GM19452 (cell line): ENCODE results near the gene PCDHA5.
"Not testable (repeated sequence)": the region's sequence is repeated elsewhere in the genome, so short reads cannot be mapped to it uniquely, and the experiment has no call there.

Experiments used
- ATAC-seq: cut with Tn5 transposase; IDR thresholded peaks from one replicate; pipeline ENCODE4 v1.9.1; 2021; ENCODE audit not compliant: unreplicated experiment

PCDHA5 gene

DNA sequence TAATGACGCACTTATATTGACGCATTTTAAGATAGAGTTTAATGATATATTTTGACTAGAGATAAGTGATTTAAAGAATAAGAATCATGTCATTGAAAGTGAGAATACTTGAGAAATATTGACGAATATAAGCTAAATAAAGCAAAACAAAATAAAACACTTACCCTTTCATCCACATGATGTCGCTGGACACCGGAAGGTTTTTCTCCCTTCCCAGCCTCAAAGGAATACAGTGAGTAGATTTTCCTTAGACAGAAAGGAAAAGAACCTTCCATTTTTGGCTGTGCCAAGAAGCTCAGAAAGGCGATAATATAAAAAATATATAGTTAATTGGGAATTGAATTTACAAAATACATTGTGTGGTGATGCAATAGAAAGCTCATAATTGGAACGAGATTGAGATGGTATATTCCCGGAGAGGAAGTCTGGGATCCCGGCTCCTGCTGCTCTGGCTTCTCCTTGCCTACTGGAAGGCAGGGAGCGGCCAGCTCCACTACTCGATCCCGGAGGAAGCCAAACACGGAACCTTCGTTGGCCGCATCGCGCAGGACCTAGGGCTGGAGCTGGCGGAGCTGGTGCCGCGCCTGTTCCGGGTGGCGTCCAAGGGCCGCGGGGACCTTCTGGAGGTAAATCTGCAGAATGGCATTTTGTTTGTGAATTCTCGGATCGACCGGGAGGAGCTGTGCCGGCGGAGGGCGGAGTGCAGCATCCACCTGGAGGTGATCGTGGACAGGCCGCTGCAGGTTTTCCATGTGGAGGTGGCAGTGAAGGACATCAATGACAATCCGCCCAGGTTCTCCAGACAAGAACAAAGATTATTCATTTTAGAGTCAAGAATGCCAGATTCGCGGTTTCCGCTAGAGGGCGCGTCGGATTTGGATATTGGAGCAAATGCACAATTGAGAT, at the start of gene PCDHA5:
Gene PCDHA5 (plus strand): TSS at position 239 of the 906 bp plus-strand sequence.
- no peak for ATAC-seq

DNA sequence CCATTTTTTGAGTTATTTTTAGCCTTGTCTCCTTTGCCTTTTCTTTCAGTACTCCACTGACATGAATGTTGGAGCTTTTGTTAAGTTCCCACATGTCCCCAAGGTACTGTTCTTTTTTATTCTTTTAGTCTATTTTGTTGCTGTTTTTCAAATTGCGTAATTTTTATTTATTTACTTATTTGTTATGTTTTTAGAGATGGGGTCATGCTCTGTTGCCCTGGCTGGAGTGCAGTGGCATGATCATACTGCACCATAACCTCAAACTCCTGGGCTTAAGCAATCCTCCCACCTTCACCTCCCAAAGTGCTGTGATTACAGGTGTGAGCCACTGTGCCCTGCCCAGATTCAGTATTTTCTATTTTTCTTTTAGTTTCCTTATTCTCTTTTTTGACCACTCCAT, 40.9 kb upstream of the PCDHA5 start:
- ATAC-seq: no peak

DNA sequence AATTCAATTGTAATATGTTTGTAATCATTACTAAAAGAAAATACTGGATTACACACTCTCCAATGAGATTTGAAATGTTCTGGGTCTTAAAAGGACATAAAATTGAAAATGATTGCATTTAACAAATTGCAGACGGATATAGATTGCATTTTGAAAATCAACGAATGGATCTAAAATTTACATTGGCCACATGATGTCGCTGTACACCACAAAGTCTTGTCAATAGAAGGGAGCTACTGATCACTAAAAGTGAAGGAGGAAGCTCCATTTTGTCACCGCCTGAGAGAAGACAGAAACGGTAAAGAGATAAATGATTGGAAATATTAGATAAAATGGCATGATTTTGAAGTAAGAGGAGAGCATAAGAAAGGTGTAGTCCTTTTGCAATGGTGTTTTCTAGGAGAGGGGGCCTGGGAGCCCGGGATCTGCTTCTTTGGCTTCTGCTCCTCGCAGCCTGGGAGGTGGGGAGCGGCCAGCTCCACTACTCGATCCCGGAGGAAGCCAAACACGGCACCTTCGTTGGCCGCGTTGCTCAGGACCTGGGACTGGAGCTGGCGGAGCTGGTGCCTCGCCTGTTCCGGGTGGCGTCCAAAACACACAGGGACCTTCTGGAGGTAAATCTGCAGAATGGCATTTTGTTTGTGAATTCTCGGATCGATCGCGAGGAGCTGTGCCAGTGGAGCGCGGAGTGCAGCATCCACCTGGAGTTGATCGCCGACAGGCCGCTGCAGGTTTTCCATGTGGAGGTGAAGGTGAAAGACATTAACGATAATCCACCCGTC, 35.3 kb upstream of the PCDHA5 start, which contains the start of gene PCDHA1:
Gene PCDHA1 (plus strand): TSS at position 236 of the 782 bp plus-strand sequence.
- no peak for ATAC-seq

DNA sequence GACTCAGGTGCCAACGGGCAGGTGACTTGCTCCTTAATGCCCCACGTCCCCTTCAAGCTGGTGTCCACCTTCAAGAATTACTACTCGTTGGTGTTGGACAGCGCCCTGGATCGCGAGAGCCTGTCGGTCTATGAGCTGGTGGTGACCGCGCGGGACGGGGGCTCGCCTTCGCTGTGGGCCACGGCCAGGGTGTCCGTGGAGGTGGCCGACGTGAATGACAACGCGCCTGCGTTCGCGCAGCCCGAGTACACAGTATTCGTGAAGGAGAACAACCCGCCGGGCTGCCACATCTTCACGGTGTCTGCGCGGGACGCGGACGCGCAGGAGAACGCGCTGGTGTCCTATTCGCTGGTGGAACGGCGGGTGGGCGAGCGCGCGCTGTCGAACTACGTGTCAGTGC, 34.0 kb upstream of the PCDHA5 start:
- not testable (repeated sequence) for ATAC-seq

DNA sequence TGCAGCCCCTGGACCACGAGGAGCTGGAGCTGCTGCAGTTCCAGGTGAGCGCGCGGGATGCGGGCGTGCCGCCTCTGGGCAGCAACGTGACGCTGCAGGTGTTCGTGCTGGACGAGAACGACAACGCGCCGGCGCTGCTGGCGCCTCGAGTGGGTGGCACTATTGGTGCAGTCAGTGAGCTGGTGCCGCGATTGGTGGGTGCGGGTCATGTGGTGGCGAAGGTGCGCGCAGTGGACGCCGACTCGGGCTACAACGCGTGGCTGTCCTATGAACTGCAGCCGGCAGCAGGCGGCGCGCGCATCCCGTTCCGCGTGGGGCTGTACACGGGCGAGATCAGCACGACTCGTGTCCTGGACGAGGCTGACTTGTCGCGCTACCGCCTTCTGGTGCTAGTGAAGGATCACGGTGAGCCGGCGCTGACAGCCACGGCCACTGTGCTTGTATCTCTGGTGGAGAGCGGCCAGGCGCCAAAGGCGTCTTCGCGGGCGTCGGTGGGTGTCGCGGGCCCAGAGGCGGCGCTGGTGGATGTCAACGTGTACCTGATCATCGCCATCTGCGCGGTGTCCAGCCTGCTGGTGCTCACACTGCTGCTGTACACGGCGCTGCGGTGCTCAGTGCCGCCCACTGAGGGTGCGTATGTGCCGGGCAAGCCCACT, 33.4 kb upstream of the PCDHA5 start:
- not testable (repeated sequence) for ATAC-seq

DNA sequence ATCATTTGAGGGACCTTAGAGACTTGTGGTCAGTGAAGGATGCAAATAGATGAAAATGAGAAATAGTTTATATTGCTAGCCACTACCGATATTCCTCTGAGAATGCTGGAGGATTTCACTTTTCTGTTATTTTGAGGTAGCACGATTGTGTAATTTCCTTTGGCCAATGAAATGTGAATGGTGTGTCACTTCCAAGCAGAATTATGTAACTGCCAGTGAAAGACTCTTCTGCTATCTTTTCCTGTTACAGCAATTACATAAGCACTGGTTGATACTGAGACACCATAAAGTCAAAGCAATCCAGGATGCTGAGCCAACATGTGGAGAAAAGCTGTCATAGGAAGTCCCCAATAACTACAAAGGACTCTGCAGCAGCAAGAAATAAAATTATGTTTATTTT, 30.3 kb upstream of the PCDHA5 start:
- no peak for ATAC-seq

DNA sequence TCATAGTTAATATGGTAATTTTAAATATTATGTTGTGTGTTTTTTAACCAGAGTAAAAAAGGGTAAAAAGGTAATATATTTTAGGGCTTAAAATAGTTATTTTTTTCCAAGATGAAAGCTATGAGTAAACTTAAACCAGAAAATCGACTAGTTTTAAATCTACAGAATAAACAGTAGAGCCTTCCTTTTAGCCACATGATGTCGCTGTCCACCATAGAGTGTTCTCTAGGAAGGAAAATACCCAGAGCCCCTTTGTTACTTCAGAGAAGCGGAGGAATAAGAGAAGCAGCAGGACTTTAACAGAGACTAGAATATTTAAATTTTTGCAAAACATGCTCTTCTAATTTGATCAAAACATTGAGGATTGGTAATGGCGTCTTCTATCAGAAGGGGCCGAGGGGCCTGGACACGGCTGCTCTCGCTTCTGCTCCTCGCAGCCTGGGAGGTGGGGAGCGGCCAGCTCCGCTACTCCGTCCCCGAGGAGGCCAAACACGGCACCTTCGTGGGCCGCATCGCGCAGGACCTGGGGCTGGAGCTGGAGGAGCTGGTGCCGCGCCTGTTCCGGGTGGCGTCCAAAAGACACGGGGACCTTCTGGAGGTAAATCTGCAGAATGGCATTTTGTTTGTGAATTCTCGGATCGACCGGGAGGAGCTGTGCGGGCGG, 26.7 kb upstream of the PCDHA5 start, which contains the start of gene PCDHA2:
Gene PCDHA2 (plus strand): TSS at position 258 of the 664 bp plus-strand sequence.
- ATAC-seq: no peak

DNA sequence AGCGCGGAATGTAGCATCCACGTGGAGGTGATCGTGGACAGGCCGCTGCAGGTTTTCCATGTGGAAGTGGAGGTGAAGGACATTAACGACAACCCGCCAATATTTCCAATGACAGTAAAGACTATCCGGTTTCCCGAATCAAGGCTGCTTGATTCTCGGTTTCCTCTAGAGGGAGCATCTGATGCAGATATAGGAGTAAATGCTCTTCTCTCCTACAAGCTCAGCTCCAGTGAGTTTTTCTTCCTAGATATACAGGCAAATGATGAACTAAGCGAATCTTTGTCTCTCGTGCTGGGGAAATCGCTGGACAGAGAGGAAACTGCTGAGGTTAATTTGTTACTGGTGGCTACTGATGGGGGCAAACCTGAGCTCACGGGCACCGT, 26.2 kb upstream of the PCDHA5 start:
- ATAC-seq: no peak

DNA sequence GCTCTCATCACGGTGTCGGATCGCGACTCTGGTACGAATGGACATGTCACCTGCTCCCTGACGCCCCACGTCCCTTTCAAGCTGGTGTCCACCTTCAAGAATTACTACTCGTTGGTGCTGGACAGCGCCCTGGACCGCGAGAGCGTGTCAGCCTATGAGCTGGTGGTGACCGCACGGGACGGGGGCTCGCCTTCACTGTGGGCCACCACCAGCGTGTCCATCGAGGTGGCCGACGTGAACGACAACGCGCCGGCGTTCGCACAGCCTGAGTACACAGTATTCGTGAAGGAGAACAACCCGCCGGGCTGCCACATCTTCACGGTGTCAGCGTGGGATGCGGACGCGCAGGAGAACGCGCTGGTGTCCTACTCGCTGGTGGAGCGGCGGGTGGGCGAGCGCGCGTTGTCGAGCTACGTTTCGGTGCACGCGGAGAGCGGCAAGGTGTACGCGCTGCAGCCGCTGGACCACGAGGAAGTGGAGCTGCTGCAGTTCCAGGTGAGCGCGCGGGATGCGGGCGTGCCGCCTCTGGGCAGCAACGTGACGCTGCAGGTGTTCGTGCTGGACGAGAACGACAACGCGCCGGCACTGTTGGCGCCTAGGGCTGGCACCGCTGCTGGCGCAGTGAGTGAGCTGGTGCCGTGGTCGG, 25.2 kb upstream of the PCDHA5 start:
- ATAC-seq: not testable (repeated sequence)

DNA sequence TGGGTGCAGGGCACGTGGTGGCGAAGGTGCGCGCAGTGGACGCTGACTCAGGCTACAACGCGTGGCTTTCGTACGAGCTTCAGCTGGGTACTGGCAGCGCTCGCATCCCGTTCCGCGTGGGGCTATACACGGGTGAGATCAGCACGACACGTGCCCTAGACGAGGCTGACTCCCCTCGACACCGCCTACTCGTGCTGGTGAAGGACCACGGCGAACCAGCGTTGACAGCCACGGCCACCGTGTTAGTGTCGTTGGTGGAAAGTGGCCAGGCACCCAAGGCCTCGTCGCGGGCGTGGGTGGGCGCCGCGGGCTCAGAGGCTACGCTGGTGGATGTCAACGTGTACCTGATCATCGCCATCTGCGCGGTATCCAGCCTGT, 24.7 kb upstream of the PCDHA5 start:
- ATAC-seq: no peak

DNA sequence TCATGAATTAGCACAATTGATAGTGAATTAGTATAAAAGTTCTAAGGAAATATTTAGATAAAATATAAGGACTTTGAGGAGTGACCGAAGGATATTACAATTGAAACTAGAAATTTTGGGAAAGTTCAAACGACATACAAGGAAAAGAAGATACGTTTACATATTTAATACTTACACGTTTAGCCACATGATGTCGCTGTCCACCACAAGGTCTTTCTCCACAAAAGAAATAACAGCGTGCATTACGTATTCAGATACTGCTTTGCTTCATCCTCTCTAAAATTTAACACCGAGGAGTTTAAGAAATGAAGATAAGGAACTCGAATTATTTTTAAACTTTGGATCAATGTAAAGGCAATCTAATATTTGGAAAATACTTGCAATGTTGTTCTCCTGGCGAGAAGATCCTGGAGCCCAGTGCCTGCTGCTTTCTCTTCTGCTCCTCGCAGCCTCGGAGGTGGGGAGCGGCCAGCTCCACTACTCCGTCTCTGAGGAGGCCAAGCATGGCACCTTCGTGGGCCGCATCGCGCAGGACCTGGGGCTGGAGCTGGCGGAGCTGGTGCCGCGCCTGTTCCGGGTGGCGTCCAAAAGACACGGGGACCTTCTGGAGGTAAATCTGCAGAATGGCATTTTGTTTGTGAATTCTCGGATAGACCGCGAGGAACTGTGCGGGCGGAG, 20.5 kb upstream of the PCDHA5 start, which contains the start of gene PCDHA3:
Gene PCDHA3 (plus strand): TSS at position 242 of the 678 bp plus-strand sequence.
- ATAC-seq: no peak

DNA sequence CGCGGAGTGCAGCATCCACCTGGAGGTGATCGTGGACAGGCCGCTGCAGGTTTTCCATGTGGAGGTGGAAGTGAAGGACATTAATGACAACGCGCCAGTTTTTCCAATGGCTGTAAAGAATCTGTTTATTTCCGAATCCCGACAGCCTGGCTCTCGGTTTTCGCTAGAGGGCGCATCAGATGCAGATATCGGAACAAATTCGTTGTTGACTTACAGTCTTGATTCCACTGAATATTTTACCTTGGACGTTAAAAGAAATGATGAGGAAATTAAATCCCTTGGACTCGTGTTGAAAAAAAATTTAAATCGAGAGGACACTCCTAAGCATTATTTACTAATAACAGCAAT, 19.9 kb upstream of the PCDHA5 start:
- ATAC-seq: no peak

DNA sequence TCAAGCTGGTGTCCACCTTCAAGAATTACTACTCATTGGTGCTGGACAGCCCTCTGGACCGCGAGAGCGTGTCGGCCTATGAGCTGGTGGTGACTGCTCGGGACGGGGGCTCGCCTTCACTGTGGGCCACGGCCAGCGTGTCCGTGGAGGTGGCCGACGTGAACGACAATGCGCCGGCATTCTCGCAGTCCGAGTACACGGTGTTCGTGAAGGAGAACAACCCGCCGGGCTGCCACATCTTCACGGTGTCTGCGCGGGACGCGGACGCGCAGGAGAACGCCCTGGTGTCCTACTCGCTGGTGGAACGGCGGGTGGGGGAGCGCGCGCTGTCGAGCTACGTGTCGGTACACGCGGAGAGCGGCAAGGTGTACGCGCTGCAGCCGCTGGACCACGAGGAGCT, 19.0 kb upstream of the PCDHA5 start:
- ATAC-seq: not testable (repeated sequence)

DNA sequence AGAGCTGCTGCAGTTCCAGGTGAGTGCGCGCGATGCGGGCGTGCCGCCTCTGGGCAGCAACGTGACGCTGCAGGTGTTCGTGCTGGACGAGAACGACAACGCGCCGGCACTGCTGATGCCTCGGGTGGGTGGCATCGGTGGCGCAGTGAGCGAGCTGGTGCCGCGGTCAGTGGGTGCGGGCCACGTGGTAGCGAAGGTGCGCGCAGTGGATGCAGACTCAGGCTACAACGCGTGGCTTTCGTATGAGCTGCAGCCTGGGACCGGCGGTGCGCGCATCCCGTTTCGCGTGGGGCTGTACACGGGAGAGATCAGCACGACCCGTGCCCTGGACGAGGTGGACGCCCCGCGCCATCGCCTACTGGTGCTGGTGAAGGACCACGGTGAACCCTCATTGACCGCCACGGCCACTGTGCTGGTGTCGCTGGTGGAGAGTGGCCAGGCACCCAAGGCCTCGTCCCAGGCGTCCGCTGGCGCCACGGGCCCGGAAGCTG, 18.6 kb upstream of the PCDHA5 start:
- ATAC-seq: no peak

DNA sequence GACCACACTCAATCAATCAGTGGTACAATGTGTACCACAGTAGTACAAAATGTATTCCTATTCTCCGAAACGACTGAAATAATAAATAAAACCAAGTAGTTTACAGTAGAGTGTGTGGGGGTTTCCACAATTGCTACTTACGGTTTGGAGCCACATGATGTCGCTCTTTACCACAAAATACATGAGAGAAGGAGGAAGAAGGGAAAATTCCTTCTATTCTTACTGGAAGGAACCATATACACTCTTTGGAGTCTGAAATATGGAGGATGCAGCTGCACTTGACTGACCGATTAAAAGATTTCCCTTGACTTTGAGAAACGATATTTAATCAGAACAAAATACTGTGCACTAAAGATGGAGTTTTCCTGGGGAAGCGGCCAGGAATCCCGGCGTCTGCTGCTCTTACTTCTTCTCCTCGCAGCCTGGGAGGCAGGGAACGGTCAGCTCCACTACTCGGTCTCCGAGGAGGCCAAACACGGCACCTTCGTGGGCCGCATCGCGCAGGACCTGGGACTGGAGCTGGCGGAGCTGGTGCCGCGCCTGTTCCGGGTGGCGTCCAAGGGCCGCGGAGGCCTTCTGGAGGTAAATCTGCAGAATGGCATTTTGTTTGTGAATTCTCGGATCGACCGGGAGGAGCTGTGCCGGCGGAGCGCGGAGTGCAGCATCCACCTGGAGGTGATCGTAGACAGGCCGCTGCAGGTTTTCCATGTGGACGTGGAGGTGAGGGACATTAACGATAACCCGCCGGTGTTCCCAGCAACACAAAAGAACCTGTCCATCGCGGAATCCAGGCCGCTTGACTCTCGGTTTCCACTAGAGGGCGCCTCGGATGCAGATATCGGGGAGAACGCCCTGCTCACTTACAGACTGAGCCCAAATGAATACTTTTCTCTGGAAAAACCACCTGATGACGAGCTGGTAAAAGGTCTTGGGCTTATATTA, 14.3 kb upstream of the PCDHA5 start, which contains the start of gene PCDHA4:
Gene PCDHA4 (plus strand): TSS at position 235 of the 942 bp plus-strand sequence.
- ATAC-seq: no peak

DNA sequence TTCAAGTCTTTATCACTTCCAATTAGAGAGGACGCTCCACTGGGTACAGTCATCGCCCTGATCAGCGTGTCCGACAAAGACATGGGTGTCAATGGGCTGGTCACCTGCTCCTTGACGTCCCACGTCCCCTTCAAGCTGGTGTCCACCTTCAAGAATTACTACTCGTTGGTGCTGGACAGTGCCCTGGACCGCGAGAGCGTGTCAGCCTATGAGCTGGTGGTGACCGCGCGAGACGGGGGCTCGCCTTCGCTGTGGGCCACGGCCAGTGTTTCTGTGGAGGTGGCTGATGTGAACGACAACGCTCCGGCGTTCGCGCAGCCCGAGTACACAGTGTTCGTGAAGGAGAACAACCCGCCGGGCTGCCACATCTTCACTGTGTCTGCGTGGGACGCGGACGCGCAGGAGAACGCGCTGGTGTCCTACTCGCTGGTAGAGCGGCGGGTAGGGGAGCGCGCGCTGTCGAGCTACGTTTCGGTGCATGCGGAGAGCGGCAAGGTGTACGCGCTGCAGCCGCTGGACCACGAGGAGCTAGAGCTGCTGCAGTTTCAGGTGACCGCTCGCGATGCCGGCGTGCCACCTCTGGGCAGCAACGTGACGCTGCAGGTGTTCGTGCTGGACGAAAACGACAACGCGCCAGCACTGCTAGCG, 13.0 kb upstream of the PCDHA5 start:
- ATAC-seq: not testable (repeated sequence)

DNA sequence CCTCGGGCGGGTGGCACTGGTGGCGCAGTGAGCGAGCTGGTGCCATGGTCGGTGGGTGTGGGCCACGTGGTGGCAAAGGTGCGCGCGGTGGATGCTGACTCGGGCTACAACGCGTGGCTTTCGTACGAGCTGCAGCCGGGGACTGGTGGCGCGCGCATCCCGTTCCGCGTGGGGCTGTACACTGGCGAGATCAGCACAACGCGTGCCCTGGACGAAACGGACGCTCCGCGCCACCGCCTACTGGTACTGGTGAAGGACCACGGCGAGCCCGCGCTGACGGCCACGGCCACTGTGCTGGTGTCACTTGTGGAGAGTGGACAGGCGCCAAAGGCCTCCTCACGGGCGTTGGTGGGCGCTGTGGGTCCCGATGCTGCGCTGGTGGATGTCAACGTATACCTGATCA, 12.5 kb upstream of the PCDHA5 start:
- ATAC-seq: no peak

DNA sequence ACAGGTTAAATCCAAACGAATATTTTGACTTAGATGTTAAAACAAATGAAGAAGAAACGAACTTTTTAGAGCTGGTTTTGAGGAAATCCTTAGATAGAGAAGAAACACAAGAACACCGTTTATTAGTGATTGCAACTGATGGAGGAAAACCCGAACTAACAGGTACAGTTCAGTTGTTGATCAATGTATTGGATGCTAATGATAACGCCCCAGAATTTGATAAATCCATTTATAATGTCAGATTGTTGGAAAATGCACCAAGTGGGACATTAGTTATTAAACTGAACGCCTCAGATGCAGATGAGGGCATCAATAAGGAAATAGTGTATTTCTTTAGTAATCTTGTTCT, 842 bp downstream of the PCDHA5 start:
- no peak for ATAC-seq
